GM12878 (cell line): Measurements from ENCODE around the gene CENPK. TPM values are rescaled to one million over a fixed set of nuclear protein-coding genes. Genes with fewer than 3 reads are reported as not detected.

ENCODE experiments used
- ATAC-seq: fragments of 200-7000 bp; cut with Tn5 transposase; 3 replicates; pipeline ENCODE4 v1.9.1; 2020; ENCODE audit warnings: mild to moderate bottlenecking, moderate library complexity
- BruUV-seq: library from RNA; stranded (reverse); fragments of 400-500 nt; replicated peaks from 2 replicates; lab custom pipeline; 2021; lab: Mats Ljungman, UMichigan
- CTCF ChIA-PET: fragments of 300-600 bp; sonication (Branson Sonifier 250); formaldehyde crosslinking; extraction: SDS; loops from one replicate; lab custom pipeline; 2021; ENCODE audit warnings: inconsistent platforms; lab: Yijun Ruan, JAX
- POLR2A ChIA-PET: fragments of 350-600 bp; formaldehyde crosslinking; extraction: SDS; loops from one replicate; lab custom pipeline; 2021; ENCODE audit warnings: inconsistent platforms; lab: Charles Lee
- RAD21 ChIA-PET: fragments of 300-600 bp; sonication (Branson Sonifier 250); formaldehyde crosslinking; loops from one replicate; lab custom pipeline; 2023; ENCODE audit warnings: antibody characterized with exemption; ENCODE audit not compliant: unreplicated experiment; lab: Charles Lee
- SMC1A ChIA-PET: fragments of 300-600 bp; sonication (Branson Sonifier 250); formaldehyde crosslinking; loops from one replicate; lab custom pipeline; 2023; ENCODE audit not compliant: unreplicated experiment, uncharacterized antibody; lab: Charles Lee
- DNase-seq: peaks from one replicate; pipeline ENCODE4 v3.0.0-alpha.2; 2011; ENCODE audit warnings: low read depth, low spot score
- FAIRE-seq: peaks from 3 replicates; lab custom pipeline; 2011; peaks lifted over from hg19 to GRCh38; lab: Jason Lieb, UNC
- H2AFZ ChIP-seq: 2 replicates; pipeline ENCODE4 v1.6.0; 2011; ENCODE audit warnings: low read depth, low read length, control low read depth; ENCODE audit not compliant: control insufficient read depth
- H3K27ac ChIP-seq: 2 replicates; pipeline ENCODE4 v1.5.1; 2011; ENCODE audit warnings: control low read depth; ENCODE audit not compliant: control insufficient read depth, insufficient read depth
- H3K27me3 ChIP-seq, 2 experiments: replicated peaks in 1 of 2; 2 replicates each; pipeline versions ENCODE4 v1.6.0 to v1.6.1; 2011; ENCODE audit warnings: low read length in 1 of 2; ENCODE audit not compliant: control insufficient read depth in 2 of 2, insufficient read depth in 2 of 2
- H3K36me3 ChIP-seq, 2 experiments: 2 replicates each; pipeline ENCODE4 v1.5.1; 2011; ENCODE audit warnings: low read length in 1 of 2; ENCODE audit not compliant: control insufficient read depth in 2 of 2, insufficient read depth in 2 of 2
- H3K4me1 ChIP-seq: 2 replicates; pipeline ENCODE4 v1.6.1; 2011; ENCODE audit warnings: mild to moderate bottlenecking, low read length, moderate library complexity, mixed read lengths; ENCODE audit not compliant: control insufficient read depth, insufficient read depth
- H3K4me2 ChIP-seq: 2 replicates; pipeline ENCODE4 v1.6.0; 2011; ENCODE audit warnings: control low read depth; ENCODE audit not compliant: control insufficient read depth, insufficient read depth
- H3K4me3 ChIP-seq: fragments of 200-600 bp; sonication (generic); 2 replicates; pipeline ENCODE4 v1.5.1; 2016
- H3K79me2 ChIP-seq: 2 replicates; pipeline ENCODE4 v1.6.0; 2011; ENCODE audit warnings: low read length; ENCODE audit not compliant: control insufficient read depth, insufficient read depth
- H3K9ac ChIP-seq: 2 replicates; pipeline ENCODE4 v1.8.0; 2011; ENCODE audit warnings: low read length, control low read depth, mixed read lengths; ENCODE audit not compliant: control insufficient read depth, insufficient read depth
- H3K9me3 ChIP-seq: replicated peaks from 3 replicates; pipeline ENCODE4 v1.5.1; 2011; ENCODE audit warnings: mild to moderate bottlenecking, low read length; ENCODE audit not compliant: control insufficient read depth, insufficient read depth
- H4K20me1 ChIP-seq: 2 replicates; pipeline ENCODE4 v1.6.0; 2011; ENCODE audit not compliant: control insufficient read depth, insufficient read depth
- CEBPB ChIP-seq, 2 experiments: fragments of 150-350 bp in 1 of 2; IDR thresholded peaks; 2 replicates each; pipeline ENCODE4 v1.6.1; 2012 to 2014; ENCODE audit warnings: low read depth in 2 of 2, low read length in 2 of 2, borderline replicate concordance in 1 of 2, inconsistent platforms in 1 of 2
- CHD4 ChIP-seq: fragments of 200-600 bp; sonication (generic); IDR thresholded peaks from 2 replicates; pipeline ENCODE4 v1.6.1; 2016; ENCODE audit warnings: mild to moderate bottlenecking
- CREB1 ChIP-seq: IDR thresholded peaks from 2 replicates; pipeline ENCODE4 v1.6.1; 2012; ENCODE audit warnings: low read depth, mild to moderate bottlenecking, inconsistent platforms
- FOXK2 ChIP-seq: fragments of 450-650 bp; IDR thresholded peaks from 2 replicates; pipeline ENCODE4 v1.6.1; 2017; ENCODE audit warnings: mild to moderate bottlenecking, moderate library complexity
- GABPA ChIP-seq: IDR thresholded peaks from 2 replicates; pipeline ENCODE4 v1.6.1; 2014; ENCODE audit warnings: antibody characterized with exemption, low read depth, mild to moderate bottlenecking, inconsistent platforms
- HCFC1 ChIP-seq: fragments of 150-350 bp; IDR thresholded peaks from 2 replicates; pipeline ENCODE4 v1.6.1; 2014; ENCODE audit warnings: low read length
- HDAC6 ChIP-seq: fragments of 200-600 bp; sonication (generic); IDR thresholded peaks from one replicate; pipeline ENCODE4 v1.8.0; 2017; ENCODE audit warnings: antibody characterized with exemption; ENCODE audit not compliant: unreplicated experiment
- KLF5 ChIP-seq: fragments of 450-650 bp; IDR thresholded peaks from 2 replicates; pipeline ENCODE4 v1.6.1; 2014; ENCODE audit warnings: mild to moderate bottlenecking; ENCODE audit not compliant: partially characterized antibody
- NR2F1 ChIP-seq: fragments of 450-650 bp; conservative IDR thresholded peaks from 2 replicates; pipeline ENCODE4 v1.6.1; 2017; ENCODE audit warnings: mild to moderate bottlenecking
- RB1 ChIP-seq: fragments of 450-650 bp; formaldehyde crosslinking; IDR thresholded peaks from 2 replicates; pipeline ENCODE4 v1.6.1; 2017; ENCODE audit warnings: mild to moderate bottlenecking, borderline replicate concordance
- SREBF1 ChIP-seq: IDR thresholded peaks from 2 replicates; pipeline ENCODE4 v1.6.1; 2012; ENCODE audit warnings: mild to moderate bottlenecking, low read length
- TCF3 ChIP-seq: IDR thresholded peaks from 2 replicates; pipeline ENCODE4 v1.6.1; 2012; ENCODE audit warnings: low read depth, mild to moderate bottlenecking, low read length, borderline replicate concordance; ENCODE audit not compliant: insufficient read depth
- ZBTB33 ChIP-seq: fragments of 450-650 bp; IDR thresholded peaks from 2 replicates; pipeline ENCODE4 v1.6.1; 2017; ENCODE audit warnings: mild to moderate bottlenecking
- WGBS: methylation state at CpG from one replicate; pipeline ENCODE4 v1.1.6; 2016; ENCODE audit warnings: low lambda C conversion rate; ENCODE audit not compliant: insufficient replicate concordance, insufficient coverage; ENCODE audit errors: missing lambda C conversion rate; 5-methylcytosine and 5-hydroxymethylcytosine counted together
- in situ Hi-C: fragments of 300-500 bp; cut with MboI; formaldehyde crosslinking; loops from 9 replicates; pipeline ENCODE4 v1.14.3; 2018; ENCODE audit warnings: mixed read lengths
- intact Hi-C: fragments of 100-400 bp; cut with micrococcal nuclease; formaldehyde crosslinking; loops from one replicate; pipeline ENCODE4 v1.14.2; 2022; ENCODE audit not compliant: unreplicated experiment
- polyA plus RNA-seq, 11 experiments: library from polyadenylated mRNA; depleted of rRNA in 4 of 11; unstranded in 6 of 11; stranded (reverse) in 5 of 11; fragments of >200 nt; fragmentation: Nextera tagmentation in 4 of 11; fragmentation: Illumina TruSeq in 1 of 11; extraction: Ambion mirVana in 4 of 11; extraction: Trizol in 1 of 11; gene quantifications; 1 replicate in 1 of 11; 2 replicates in 10 of 11; pipeline versions ENCODE4 v1.2.1 to v1.2.3, GENCODE V29; 2011 to 2016; ENCODE audit warnings: inconsistent platforms in 2 of 11, missing spikeins in 2 of 11, low read depth in 1 of 11
- total RNA-seq, 4 experiments: library from RNA; depleted of rRNA in 3 of 4; stranded (reverse); fragments of >200 nt in 3 of 4; fragmentation: Illumina TruSeq in 1 of 4; extraction: Trizol in 1 of 4; gene quantifications; 2 replicates each; pipeline versions ENCODE4 v1.2.1 to v1.2.3, GENCODE V29; 2013 to 2021

The CENPK gene
- total and polyA plus RNA-seq, 10 of the 15 experiments (the other 5 are each of a cell fraction or from before 2014, with no cell fraction given) = 29.5 to 94.3 (median 43.2) TPM

- DNase-seq (no peak), ATAC-seq (no peak), FAIRE-seq (no peak)
- TF ChIP-seq ZBTB33 (no peak), CREB1 (no peak), NR2F1 (no peak), TCF3 (no peak), HCFC1 (no peak), CHD4 (no peak), CEBPB (IDR thresholded peaks at IDR 0.05; ENCODE audit: borderline replicate concordance in 1 of 2, low read depth in 2 of 2, low read length in 2 of 2) (no peak), KLF5 (no peak), RB1 (no peak), GABPA (no peak), FOXK2 (no peak), HDAC6 (no peak), SREBF1 (no peak)
- POLR2A ChIA-PET = interaction anchor here (0.6 kb wide), 2 partner anchors 44 to 1199 kb away, joined by 3 to 11 read pairs; no protein-coding TSS in a partner anchor
- H3K4me3 ChIP-seq = no peak overlapping the region
- in situ Hi-C loops = no loop called here
- RAD21 ChIA-PET = interaction anchor here (0.6 to 1.9 kb wide), 3 partner anchors 9 to 163 kb away, joined by 3 to 9 read pairs (median 5); no protein-coding TSS in a partner anchor
- H3K36me3 ChIP-seq = no peaks in the 10 kb centered on the region
- H3K27me3 ChIP-seq = no peaks in the 10 kb centered on the region
- no TSS peak for BruUV-seq
- no peak overlapping the region for H3K4me2 ChIP-seq
- no peak overlapping the region for H2AFZ ChIP-seq
- 44% methylated on average over 3 of the region's 3 CpGs for WGBS
- no peaks in the 10 kb centered on the region for H4K20me1 ChIP-seq
- SMC1A ChIA-PET = interaction anchor here (1.2 to 1.6 kb wide), 2 partner anchors 62 to 525 kb away, joined by 3 read pairs; no protein-coding TSS in a partner anchor
- no peaks in the 10 kb centered on the region for H3K79me2 ChIP-seq
- CTCF ChIA-PET = interaction anchor here (0.6 to 1.3 kb wide), 2 partner anchors 13 to 35 kb away, joined by 3 read pairs; no protein-coding TSS in a partner anchor
- intact Hi-C loops = no loop called here
- no peak overlapping the region for H3K27ac ChIP-seq
- no peak overlapping the region for H3K9ac ChIP-seq
- H3K4me1 ChIP-seq = no peaks in the 10 kb centered on the region
- no peaks in the 10 kb centered on the region for H3K9me3 ChIP-seq
Measured at GRCh38 chr5:65474130-65474711, 88.7 kb downstream of the CENPK start.
